GM12891 (cell line): Measurements from ENCODE around the gene KRT71.

Source experiments
- PAX5 ChIP-seq: IDR thresholded peaks from 2 replicates; pipeline ENCODE4 v1.6.1; 2011; ENCODE audit warnings: low read length, moderate library complexity, mild to moderate bottlenecking; ENCODE audit not compliant: insufficient read depth, severe bottlenecking
- POLR2A ChIP-seq: IDR thresholded peaks from 2 replicates; pipeline ENCODE4 v1.6.1; 2011; ENCODE audit warnings: low read depth, low read length, control low read depth
- POLR2AphosphoS5 ChIP-seq: IDR thresholded peaks from 2 replicates; pipeline ENCODE4 v1.6.1; 2011; ENCODE audit warnings: low read depth, low read length, control low read depth
- POU2F2 ChIP-seq: IDR thresholded peaks from 2 replicates; pipeline ENCODE4 v1.6.1; 2011; ENCODE audit warnings: low read depth, mild to moderate bottlenecking, control low read depth, low read length, moderate library complexity
- SPI1 ChIP-seq: IDR thresholded peaks from 2 replicates; pipeline ENCODE4 v1.6.1; 2011; ENCODE audit warnings: low read depth, low read length, control low read depth
- TAF1 ChIP-seq: IDR thresholded peaks from 2 replicates; pipeline ENCODE4 v1.6.1; 2011; ENCODE audit warnings: low read depth, low read length, control low read depth

DNA sequence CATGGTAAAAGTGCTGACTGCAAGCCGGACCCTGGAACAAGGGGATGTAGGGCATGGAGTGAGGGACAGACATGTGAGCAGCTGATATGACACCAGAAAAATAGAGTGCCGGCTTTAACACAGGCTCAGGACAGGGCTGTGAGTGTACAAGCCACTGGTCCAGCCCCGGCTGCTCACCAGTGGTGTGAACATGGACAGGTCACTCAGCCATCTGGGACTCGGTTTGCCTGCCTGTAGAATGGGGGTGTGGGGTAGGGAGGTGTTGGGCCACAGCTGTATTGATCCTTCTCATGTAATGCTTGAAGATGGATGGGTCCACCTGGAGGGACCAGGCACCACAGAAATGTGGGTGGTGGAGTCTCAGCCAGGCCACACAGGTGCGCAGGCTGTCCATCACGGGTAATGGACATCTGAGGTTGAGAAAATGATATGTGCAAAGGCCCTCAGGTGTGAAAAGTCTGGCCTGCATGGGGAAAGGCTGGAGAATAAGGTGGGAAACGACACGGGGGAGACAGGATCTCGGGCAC, 31.3 kb upstream of the KRT71 start:
- TF ChIP-seq POLR2AphosphoS5 (no peak), POLR2A (no peak), TAF1 (no peak), POU2F2 (no peak), PAX5 (no peak), SPI1 (no peak)
